Panc1 (cell line): ENCODE data around the gene DNAJB5. TPM values are rescaled to one million over a fixed set of nuclear protein-coding genes. Genes with fewer than 3 reads are reported as not detected.

Experiments used
- ATAC-seq: fragments of 200-7000 bp; cut with Tn5 transposase; 2 replicates; pipeline ENCODE4 v1.9.1; 2020; ENCODE audit warnings: mild to moderate bottlenecking, moderate library complexity
- BruUV-seq: library from RNA; stranded (reverse); fragments of 400-500 nt; replicated peaks from 2 replicates; lab custom pipeline; 2021; lab: Mats Ljungman, UMichigan
- CTCF ChIA-PET: fragments of 300-600 bp; sonication (Branson Sonifier 250); formaldehyde crosslinking; loops from one replicate; lab custom pipeline; 2022; ENCODE audit warnings: antibody characterized with exemption; lab: Charles Lee
- POLR2A ChIA-PET: fragments of 300-600 bp; sonication (Branson Sonifier 250); formaldehyde crosslinking; loops from one replicate; lab custom pipeline; 2022; ENCODE audit warnings: antibody characterized with exemption; lab: Charles Lee
- DNase-seq: peaks from one replicate; pipeline ENCODE4 v3.0.0-alpha.2; 2010; ENCODE audit warnings: low read depth, low spot score
- H3K27ac ChIP-seq: 2 replicates; pipeline ENCODE4 v1.5.1; 2011; ENCODE audit warnings: mild to moderate bottlenecking, low read length, inconsistent platforms
- H3K27me3 ChIP-seq: fragments of 200-500 bp; sonication (Bioruptor generic); 2 replicates; pipeline ENCODE4 v1.6.0; 2014; ENCODE audit warnings: low read length, inconsistent platforms; ENCODE audit not compliant: control insufficient read depth, insufficient read depth
- H3K36me3 ChIP-seq: fragments of 200-500 bp; sonication (Bioruptor generic); 2 replicates; pipeline ENCODE4 v1.5.1; 2014; ENCODE audit warnings: inconsistent platforms, mild to moderate bottlenecking, low read length, moderate library complexity; ENCODE audit not compliant: control insufficient read depth, insufficient read depth
- H3K4me1 ChIP-seq: 2 replicates; pipeline ENCODE4 v1.5.1; 2011; ENCODE audit warnings: inconsistent platforms, mild to moderate bottlenecking, low read length, moderate library complexity; ENCODE audit not compliant: control insufficient read depth, insufficient read depth
- H3K4me3 ChIP-seq, 2 experiments: 2 replicates each; pipeline ENCODE4 v1.5.1; 2011 to 2012; ENCODE audit warnings: low read depth in 2 of 2, low read length in 2 of 2, mild to moderate bottlenecking in 2 of 2, inconsistent platforms in 1 of 2, moderate library complexity in 1 of 2
- H3K9me3 ChIP-seq: fragments of 200-500 bp; sonication (Bioruptor generic); 2 replicates; pipeline ENCODE4 v1.5.1; 2014; ENCODE audit warnings: low read depth, mild to moderate bottlenecking, inconsistent platforms, low read length, moderate library complexity; ENCODE audit not compliant: control insufficient read depth, insufficient read depth
- POLR2AphosphoS5 ChIP-seq: IDR thresholded peaks from 2 replicates; pipeline ENCODE4 v1.6.1; 2012; ENCODE audit warnings: mild to moderate bottlenecking, low read depth, low read length, moderate library complexity
- SIN3A ChIP-seq: IDR thresholded peaks from 2 replicates; pipeline ENCODE4 v1.6.1; 2012; ENCODE audit warnings: low read depth, mild to moderate bottlenecking, low read length, moderate library complexity, borderline replicate concordance; ENCODE audit not compliant: insufficient read depth
- TCF7L2 ChIP-seq: IDR thresholded peaks from 2 replicates; pipeline ENCODE4 v1.6.1; 2011; ENCODE audit warnings: mild to moderate bottlenecking, low read depth, low read length, inconsistent platforms
- in situ Hi-C: cut with HindIII; loops from 2 replicates; pipeline ENCODE4 v1.10.0; 2016; ENCODE audit warnings: low sequenced_read_pairs, low pct_unique_long_range_greater_than_20kb
- intact Hi-C: fragments of 100-400 bp; cut with micrococcal nuclease; formaldehyde crosslinking; loops from one replicate; pipeline ENCODE4 v1.10.0; 2022; ENCODE audit not compliant: unreplicated experiment
- total RNA-seq: library from RNA; stranded (reverse); gene quantifications from one replicate; pipeline ENCODE4 v1.2.1, GENCODE V29; 2021; ENCODE audit not compliant: unreplicated experiment
- TF ChIP-seq, protein P1 (sequence below), 2 experiments: IDR thresholded peaks; 2 replicates each; pipeline ENCODE4 v1.6.1; 2011 to 2012; ENCODE audit warnings: low read depth in 2 of 2, control low read depth in 1 of 2, low read length in 1 of 2, mild to moderate bottlenecking in 1 of 2, moderate library complexity in 1 of 2; ENCODE audit not compliant: insufficient read depth in 1 of 2
- TF ChIP-seq, protein P2 (sequence below): fragments of 450-650 bp; IDR thresholded peaks from 2 replicates; pipeline ENCODE4 v1.5.1; 2017; ENCODE audit warnings: mild to moderate bottlenecking

The DNAJB5 gene
- total RNA-seq, 1 experiment from 2014 or later, result 9.7 TPM

DNA sequence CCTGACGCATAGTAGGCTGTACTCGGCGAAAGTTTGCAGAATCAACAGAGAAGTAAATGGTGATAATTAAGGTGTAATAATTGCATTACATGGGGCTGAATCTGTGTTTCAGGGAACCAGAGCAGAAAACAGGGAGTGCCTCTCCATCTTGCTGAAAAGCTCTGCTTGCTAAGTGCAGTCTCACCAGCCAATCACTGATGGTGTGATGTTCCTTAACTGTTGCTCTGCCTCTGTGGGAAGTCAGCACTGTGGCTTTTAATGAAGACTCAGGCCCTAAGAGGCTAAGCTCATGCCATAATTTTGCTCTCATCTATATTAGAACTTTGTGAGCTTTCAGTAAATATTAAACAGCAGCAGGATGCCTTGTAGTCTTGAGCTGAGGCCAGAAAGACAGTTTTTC, 27.0 kb upstream of the DNAJB5 start:
- intact Hi-C loops (no loop called here), in situ Hi-C loops (no loop called here)
- peaks cover 71% of the 10 kb centered on the region for H3K27me3 ChIP-seq
- H3K9me3 ChIP-seq, result no peaks in the 10 kb centered on the region
- no peak overlapping the region for H3K27ac ChIP-seq
- DNase-seq, result no peak
- no peaks in the 10 kb centered on the region for H3K36me3 ChIP-seq
- no peak overlapping the region for H3K4me3 ChIP-seq
- ChIA-PET POLR2A (no interaction called here), CTCF (interaction anchor here (1.4 kb wide), 1 partner anchor 63 kb away, joined by 4 read pairs; no protein-coding TSS in a partner anchor)
- peaks cover 8% of the 10 kb centered on the region; the same call in 1 of the 2 replicates for H3K4me1 ChIP-seq
- no TSS peak for BruUV-seq
- ATAC-seq, result no peak
- TF ChIP-seq, protein P1, sequence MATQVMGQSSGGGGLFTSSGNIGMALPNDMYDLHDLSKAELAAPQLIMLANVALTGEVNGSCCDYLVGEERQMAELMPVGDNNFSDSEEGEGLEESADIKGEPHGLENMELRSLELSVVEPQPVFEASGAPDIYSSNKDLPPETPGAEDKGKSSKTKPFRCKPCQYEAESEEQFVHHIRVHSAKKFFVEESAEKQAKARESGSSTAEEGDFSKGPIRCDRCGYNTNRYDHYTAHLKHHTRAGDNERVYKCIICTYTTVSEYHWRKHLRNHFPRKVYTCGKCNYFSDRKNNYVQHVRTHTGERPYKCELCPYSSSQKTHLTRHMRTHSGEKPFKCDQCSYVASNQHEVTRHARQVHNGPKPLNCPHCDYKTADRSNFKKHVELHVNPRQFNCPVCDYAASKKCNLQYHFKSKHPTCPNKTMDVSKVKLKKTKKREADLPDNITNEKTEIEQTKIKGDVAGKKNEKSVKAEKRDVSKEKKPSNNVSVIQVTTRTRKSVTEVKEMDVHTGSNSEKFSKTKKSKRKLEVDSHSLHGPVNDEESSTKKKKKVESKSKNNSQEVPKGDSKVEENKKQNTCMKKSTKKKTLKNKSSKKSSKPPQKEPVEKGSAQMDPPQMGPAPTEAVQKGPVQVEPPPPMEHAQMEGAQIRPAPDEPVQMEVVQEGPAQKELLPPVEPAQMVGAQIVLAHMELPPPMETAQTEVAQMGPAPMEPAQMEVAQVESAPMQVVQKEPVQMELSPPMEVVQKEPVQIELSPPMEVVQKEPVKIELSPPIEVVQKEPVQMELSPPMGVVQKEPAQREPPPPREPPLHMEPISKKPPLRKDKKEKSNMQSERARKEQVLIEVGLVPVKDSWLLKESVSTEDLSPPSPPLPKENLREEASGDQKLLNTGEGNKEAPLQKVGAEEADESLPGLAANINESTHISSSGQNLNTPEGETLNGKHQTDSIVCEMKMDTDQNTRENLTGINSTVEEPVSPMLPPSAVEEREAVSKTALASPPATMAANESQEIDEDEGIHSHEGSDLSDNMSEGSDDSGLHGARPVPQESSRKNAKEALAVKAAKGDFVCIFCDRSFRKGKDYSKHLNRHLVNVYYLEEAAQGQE (IDR thresholded peaks at IDR 0.05; ENCODE audit: insufficient read depth in 1 of 2, low read depth in 2 of 2, low read length in 1 of 2), result no peak
- TF ChIP-seq, protein P2, sequence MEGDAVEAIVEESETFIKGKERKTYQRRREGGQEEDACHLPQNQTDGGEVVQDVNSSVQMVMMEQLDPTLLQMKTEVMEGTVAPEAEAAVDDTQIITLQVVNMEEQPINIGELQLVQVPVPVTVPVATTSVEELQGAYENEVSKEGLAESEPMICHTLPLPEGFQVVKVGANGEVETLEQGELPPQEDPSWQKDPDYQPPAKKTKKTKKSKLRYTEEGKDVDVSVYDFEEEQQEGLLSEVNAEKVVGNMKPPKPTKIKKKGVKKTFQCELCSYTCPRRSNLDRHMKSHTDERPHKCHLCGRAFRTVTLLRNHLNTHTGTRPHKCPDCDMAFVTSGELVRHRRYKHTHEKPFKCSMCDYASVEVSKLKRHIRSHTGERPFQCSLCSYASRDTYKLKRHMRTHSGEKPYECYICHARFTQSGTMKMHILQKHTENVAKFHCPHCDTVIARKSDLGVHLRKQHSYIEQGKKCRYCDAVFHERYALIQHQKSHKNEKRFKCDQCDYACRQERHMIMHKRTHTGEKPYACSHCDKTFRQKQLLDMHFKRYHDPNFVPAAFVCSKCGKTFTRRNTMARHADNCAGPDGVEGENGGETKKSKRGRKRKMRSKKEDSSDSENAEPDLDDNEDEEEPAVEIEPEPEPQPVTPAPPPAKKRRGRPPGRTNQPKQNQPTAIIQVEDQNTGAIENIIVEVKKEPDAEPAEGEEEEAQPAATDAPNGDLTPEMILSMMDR, result no peak
- TF ChIP-seq SIN3A, result no peak
- TF ChIP-seq TCF7L2, result no peak
- no peak for TF ChIP-seq POLR2AphosphoS5

DNA sequence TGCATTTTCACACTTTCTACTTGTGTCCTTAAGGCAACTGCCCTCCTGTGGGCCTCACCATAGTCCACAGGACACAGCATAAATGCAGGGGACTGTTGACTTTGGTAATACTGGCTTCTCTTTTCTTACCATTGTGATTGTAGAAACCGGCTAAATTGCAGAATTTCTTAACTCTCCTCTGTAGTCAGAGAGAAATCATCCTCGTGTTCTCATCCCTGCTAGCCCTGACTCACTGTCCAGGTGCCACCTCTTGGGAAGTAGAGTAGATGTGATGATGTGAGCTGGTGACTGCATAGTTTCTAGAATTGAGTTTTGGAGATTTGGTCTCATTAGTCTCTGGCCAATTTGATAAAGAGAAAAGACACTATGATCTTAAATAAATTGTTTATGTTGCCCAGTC, 26.0 kb upstream of the DNAJB5 start:
- intact Hi-C loops (no loop called here), in situ Hi-C loops (no loop called here)
- ChIA-PET CTCF (no interaction called here), POLR2A (no interaction called here)
- peaks cover 8% of the 10 kb centered on the region; the same call in 1 of the 2 replicates for H3K4me1 ChIP-seq
- H3K27me3 ChIP-seq, result peaks cover 79% of the 10 kb centered on the region
- H3K9me3 ChIP-seq, result no peaks in the 10 kb centered on the region
- ATAC-seq (no peak), DNase-seq (no peak)
- no peak overlapping the region for H3K4me3 ChIP-seq
- no TSS peak for BruUV-seq
- H3K27ac ChIP-seq, result no peak overlapping the region
- no peaks in the 10 kb centered on the region for H3K36me3 ChIP-seq
- TF ChIP-seq POLR2AphosphoS5, result no peak
- TF ChIP-seq TCF7L2, result no peak
- TF ChIP-seq, protein P1 (IDR thresholded peaks at IDR 0.05; ENCODE audit: insufficient read depth in 1 of 2, low read depth in 2 of 2, low read length in 1 of 2), result no peak
- TF ChIP-seq SIN3A, result no peak
- TF ChIP-seq, protein P2, result no peak
